NCI-H1048 (cell line): Measurements from ENCODE around the gene GMEB2.
A peak's percentile ranks its signal among the peaks of the same experiment; 100 is the strongest.
"Not testable (repeated sequence)": the region's sequence is repeated elsewhere in the genome, so short reads cannot be mapped to it uniquely, and the experiment has no call there.

Experiments used
- DNase-seq: peaks from one replicate; lab custom pipeline; 2025; lab: John Stamatoyannopoulos, UW

GMEB2 gene

DNA sequence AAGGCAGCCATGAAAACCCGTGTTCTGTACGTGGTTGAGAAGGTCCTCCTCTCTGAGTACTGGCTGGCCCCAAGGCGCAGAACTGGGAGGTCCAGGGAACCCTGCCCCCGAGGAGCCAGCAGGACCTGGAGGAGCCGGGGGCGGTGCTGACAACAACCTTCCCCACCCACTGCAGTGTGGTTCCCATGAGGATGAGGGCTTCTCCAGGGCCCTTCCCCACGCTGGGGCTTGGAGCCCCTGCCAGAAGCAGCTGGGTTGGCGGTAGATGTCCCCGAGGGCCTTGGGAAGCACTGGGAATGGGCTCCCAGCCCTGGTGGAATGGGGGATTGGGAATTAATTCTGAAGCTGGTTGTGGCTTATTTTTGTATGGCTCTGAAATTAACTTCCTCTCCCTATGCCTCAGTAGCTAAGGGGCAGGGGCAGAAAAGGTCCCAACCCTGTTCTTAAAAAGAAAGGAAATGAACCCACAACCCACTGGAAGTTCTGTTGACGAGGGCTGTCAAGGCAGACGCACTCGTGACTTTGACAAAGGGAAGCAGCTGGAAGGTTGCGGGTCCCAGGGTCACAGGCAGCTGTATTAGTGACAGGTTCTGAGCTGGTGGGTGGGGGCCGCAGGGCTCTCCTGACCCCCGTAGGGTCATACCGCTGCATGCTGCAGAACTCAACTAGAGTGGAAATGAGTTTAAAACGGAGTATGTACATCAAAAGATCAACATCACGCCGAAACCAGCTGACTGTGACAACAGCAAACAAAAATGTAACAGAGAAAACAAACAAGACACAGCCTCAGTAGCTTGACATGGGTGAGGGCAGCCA is 38.9 kb downstream of the GMEB2 start:
- no peak for DNase-seq

DNA sequence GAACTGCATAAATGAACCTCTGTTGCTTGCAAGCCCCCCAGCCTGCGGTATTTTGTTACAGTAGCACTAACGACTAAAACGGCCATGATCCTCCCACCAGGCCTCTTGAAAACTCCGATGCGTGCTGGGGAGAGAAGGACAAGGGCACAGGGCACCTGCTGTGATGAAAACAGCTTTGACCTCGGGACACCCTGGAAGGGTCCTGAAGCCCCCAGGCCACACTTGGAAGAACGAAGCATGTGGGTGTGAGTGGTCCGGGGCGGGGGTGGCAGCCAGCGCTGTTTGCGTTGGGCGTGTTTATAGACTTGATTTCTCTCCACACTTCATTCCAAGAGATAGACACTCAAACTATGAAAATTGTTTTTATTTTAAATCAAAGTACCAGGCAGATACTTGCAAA is 39.6 kb downstream of the GMEB2 start:
- no peak for DNase-seq

- no peak for DNase-seq
Observed at GRCh38 chr20:63586797-63587196, 40.1 kb downstream of the GMEB2 start.

GRCh38 chr20:63585616-63586565 is 41.0 kb downstream of the GMEB2 start:
- no peak for DNase-seq

DNA sequence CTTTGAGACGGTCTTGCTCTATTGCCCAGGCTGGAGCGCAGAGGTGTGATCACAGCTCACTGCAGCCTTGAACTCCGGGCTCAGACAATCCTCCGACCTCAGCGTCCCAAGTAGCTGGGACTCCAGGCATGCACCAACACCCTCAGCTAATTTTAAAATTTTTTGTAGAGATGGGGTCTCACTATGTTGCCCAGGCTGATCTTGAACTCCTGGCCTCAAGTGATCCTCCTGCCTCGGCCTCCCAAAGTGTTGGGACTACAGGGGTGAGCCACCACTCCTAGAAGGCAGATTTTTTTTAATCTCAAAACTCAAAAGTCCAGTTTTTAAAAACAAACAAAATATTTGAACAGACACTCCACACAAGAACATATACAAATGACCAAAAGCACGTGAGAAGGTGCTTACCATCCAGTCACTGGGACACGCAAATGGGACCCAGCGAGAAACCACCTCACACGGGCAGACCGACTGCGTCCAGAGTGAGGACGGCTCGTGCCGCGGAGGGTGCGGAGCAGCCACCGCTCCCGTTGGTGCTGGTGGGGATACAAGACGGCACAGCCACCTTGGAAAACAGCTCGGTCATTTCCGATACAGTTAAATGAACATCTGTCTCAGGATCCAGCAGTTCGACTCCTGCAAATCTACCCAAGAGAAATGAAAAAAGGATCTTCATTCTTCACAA is 44.4 kb downstream of the GMEB2 start:
- no peak for DNase-seq

- no peak for DNase-seq
Observed at GRCh38 chr20:63580796-63581461, 46.0 kb downstream of the GMEB2 start.

DNA sequence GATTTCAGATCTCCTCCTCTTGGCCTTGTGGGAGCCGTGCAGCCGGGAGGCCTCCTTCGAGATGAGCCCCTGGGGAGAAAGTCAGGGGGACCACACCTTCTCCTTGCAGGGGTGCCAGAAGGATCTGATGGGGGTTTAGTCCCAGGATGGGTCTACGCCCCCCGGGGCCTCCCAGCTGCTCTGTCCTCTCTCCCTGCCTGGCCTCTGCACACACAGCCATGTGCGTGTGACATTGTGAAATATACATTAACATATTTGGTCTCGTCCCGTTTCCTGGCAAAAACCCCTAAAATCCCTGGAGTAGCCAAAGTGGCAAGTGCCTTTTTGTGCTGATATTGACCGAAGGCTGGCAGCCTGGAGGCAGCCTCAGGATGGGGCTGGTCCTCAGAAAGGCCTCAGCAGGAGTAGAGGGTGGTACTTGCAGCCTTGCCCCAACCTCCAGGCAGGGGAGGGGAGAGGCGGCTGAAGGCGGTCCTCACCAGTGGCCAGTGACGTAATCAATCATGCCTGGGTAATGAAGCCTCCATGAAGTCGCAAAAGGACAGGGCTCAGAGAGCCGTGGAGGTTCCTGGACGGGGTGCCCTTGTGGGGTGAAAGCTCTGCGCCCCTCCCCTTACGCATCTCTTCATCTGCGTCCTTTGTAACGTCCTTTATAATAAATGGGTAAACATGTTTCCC is 47.7 kb downstream of the GMEB2 start:
- no peak for DNase-seq

DNA sequence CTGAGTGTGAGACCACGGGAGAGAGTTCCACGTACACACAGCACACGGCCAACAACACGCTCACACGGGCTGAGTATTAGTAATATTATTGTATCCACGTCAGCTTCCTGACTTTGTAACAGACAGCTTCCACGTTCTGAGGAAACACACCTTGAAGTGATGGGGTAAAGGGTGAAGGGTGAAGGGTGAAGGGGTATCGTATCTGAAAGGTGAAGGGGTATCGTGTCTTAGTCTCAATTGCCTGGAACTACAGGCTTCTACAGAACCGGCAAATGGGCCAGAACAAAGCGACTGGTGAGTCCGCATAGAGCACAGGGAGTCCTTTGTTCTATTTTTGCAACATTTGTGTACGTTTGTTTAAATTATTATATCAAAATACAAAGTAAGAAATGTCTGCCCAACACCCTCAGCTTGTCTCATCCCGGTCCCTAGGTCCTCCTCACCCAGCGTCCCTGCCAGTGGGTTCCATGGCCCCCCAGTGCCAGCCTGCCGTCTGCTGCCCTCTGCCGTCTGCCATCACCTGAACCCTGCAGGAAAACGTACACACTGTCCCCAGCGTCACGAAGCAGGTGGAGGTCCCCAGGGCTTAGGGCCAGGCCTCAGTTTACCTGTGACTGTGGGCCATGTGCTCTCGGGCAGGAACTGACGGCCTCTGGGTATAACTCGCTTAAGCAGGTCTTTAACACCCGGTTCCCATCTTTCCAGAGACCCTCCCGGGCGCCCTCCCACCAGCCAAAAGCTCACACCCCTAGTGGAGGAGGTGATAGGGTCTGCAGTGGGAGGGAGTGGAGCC is 48.5 kb downstream of the GMEB2 start:
- no peak for DNase-seq

- DNase-seq = no peak
Observed at GRCh38 chr20:63577317-63577894, 49.5 kb downstream of the GMEB2 start.

GRCh38 chr20:63576311-63576710 is 50.6 kb downstream of the GMEB2 start:
- DNase-seq = no peak

DNA sequence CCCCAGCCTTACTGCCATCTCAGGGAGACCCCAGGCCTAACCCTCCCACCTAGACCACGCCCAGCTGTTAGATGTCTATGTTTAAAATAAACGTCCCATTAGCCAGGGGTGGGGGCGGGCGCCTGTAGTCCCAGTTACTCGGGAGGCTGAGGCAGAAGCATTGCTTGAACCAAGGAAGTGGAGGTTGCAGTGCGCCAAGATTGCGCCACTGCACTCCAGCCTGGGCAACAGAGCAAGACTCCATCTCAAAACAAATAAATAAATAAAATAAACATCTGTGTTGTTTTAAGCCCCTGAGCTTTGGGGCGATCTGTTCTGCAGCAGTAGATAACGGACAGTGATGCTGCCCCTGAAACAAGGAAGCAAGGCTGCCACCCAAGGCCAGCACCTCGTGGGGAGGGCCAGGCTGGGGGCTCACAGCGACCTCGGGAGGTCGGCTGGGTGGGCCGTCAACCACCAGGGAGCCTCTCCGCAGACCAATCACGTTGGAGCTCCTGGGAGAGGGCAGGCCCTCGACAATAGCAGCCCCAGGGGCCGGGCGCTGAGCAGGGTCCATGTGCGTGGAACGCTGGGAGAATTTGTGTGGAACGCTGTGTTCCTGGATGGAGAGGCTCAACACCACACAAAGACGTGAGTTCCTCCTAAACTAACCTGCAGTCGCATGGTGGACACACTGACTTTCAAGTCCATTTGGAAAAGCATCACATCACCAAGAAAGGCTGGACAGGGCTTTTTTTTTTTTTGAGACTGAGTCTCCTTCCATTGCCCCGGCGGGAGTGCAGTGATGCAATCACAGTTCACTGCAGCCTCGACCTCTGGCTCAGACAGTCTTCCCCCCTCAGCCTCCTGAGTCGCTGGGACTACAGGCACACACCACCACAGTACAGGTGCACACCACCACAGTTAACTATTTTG is 51.8 kb downstream of the GMEB2 start:
- no peak for DNase-seq

DNA sequence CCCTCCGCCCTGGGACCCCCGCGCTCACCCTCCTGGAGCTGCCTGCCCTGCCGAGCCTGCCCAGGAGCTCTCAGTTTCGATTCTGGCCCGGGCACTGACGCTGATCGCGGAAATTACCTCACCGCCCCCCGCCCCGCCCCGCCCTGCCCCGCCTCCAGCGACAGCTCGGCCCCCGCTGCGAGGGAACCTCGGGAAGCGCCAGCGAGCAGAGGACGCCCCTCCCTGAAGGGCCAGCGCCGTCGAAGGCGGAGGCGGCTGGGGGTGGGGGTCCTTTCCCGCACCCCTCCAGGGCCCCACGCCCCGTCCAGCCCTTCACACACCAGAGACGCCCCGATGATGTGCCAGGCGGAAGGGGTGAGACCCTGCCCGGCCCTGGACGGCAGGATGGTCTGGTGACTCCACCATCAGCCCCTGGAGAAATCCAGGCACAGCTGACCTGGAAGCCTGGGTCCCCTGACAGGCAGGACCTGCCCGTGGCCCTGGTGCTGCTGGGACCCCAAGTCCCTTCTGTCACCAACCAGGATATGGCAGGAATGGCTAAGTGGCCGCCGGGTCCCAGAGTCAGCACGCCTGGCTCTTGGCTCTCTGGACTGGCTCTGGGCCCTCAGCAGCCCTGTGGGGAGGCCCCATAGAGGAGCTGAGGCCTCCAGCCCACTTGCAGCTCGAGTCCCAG is 52.6 kb downstream of the GMEB2 start, which contains the start of gene HELZ2:
Gene HELZ2, minus strand, starts transcription at position 84 of the 673 bp plus-strand sequence. CDS start 1,854 bp downstream, outside the sequence.
- peak; percentile 63 for DNase-seq

DNA sequence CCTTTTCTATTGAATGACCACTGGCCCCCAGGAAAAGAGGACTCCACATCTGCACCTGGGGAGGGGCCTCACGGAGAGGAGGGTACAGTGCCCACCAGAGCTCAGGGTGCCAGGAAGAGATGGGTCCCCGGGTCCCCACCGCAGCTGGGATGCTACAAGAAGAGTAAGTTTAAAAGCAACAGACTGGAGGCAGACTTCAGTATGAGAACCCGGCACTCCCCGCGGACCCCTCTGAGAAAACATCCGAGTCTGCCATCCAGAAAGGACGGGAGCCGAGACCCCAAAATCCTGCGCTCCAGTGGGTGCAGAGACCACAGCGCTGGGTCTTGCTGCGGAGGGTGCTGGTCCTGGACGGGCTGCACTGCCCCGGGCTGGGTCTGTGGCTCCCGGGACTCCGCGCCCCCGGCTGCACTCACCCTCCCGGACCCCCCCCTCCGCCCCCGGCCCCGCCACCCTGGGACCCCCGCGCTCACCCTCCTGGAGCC is 53.2 kb downstream of the GMEB2 start:
- no peak for DNase-seq

GRCh38 chr20:63572788-63573646 is 53.9 kb downstream of the GMEB2 start:
- no peak for DNase-seq

GRCh38 chr20:63572071-63572787 is 54.7 kb downstream of the GMEB2 start:
- no peak for DNase-seq

- DNase-seq = not testable (repeated sequence)
Observed at GRCh38 chr20:63571087-63571478, 55.8 kb downstream of the GMEB2 start.
